Skin of body (tissue), 3 donors: ENCODE results near the gene NDUFV1. TPM values are rescaled to one million over a fixed set of nuclear protein-coding genes. Genes with fewer than 3 reads are reported as not detected.
"Not testable (repeated sequence)": the region's sequence is repeated elsewhere in the genome, so short reads cannot be mapped to it uniquely, and the experiment has no call there.

Experiments
- DNase-seq: peaks from one replicate; lab custom pipeline; 2025; lab: John Stamatoyannopoulos, UW
- small RNA-seq: library from RNA; depleted of rRNA; stranded (forward); fragments of <200 nt; gene quantifications from one replicate; pipeline ENCODE3, GENCODE V24; 2014; ENCODE audit warnings: low replicate concordance
- total RNA-seq: library from RNA; depleted of rRNA; stranded (reverse); fragments of >200 nt; gene quantifications from one replicate; pipeline ENCODE4 v1.2.3, GENCODE V29; 2014

NDUFV1 gene
- total RNA-seq, 1 donor from 2014 or later: 121 TPM

DNA sequence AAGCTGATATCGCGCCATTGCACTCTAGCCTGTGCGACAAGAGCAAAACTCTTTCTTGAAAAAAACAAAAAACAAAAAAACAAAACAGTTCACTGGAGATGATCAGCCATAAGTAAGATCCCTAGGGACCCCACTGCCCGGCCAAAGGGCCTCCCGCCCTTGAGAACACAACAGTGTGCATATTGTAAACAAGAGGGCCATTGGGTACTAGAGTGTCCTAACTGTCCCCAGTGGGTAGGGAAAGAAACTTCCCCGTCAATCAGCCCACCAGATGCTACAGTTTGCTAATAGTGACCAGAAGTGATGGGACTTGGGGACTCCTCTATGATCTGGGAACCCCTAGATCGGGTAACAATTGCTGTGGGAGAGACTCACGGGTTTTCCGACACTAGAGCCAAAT is 47.5 kb downstream of the NDUFV1 start:
- no peak for DNase-seq

GRCh38 chr11:67656278-67656922 is 49.7 kb downstream of the NDUFV1 start:
- no peak for DNase-seq

DNA sequence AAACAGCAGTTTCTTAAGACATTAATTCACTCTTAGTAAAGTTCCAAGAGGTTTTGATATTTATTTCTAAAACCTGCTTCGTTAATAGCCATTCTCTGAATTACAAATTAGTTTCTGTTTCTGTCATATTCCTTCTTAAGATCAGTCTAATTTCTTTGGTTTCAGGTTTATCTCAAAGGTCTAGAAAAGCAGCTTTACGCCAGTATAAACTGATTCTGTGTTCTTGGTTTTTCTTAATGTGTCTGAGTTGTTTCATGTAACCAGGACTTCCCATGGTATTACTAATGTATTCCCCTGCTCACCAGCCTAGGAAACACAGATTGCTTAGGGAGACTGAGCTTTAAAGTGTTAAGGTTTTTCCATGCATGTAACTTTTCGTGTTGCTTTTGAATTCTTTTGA is 50.6 kb downstream of the NDUFV1 start:
- no peak for DNase-seq

- DNase-seq: not testable (repeated sequence)
Observed at GRCh38 chr11:67659651-67660165, 53.0 kb downstream of the NDUFV1 start.

DNA sequence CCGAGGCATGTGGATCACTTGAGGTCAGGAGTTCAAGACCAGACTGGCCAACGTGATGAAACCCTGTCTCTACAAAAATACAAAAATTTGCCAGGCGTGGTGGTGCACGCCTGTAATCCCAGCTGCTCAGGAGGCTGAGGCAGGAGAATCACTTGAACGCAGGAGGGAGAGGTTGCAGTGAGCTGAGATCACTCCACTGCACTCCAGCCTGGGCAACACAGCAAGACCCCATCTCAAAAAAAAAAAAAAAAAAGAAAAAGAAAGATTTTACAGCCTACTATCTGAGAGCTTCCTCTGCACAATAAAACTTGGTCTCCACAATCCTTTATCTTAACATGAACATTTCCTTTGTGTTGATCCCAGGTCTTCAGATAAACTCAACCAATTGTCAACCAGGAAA is 54.0 kb downstream of the NDUFV1 start:
- DNase-seq: not testable (repeated sequence)

Small RNA genes within 50 kb of the gene (small RNA-seq; reads per million reads assigned to genes)
- gene AP003385.3: not detected

Other genes starting within 250 kb of the NDUFV1 start
- 0.89 TPM for gene CLCF1, start 233.3 kb upstream of the NDUFV1 start, total RNA-seq
- gene RAD9A, start 214.9 kb upstream of the NDUFV1 start, total RNA-seq: 9.6 TPM
- 78.3 TPM for gene PPP1CA, start 205.1 kb upstream of the NDUFV1 start, total RNA-seq
- 1.2 TPM for gene TBC1D10C, start 202.9 kb upstream of the NDUFV1 start, total RNA-seq
- gene CARNS1, start 191.3 kb upstream of the NDUFV1 start, total RNA-seq: 3.8 TPM
- 39.8 TPM for gene RPS6KB2, start 178.4 kb upstream of the NDUFV1 start, total RNA-seq
- gene PTPRCAP, start 169.3 kb upstream of the NDUFV1 start, total RNA-seq: 0.89 TPM
- 30.2 TPM for gene CORO1B, start 163.5 kb upstream of the NDUFV1 start, total RNA-seq
- gene GPR152, start 154.2 kb upstream of the NDUFV1 start, total RNA-seq: not detected
- gene CABP4, start 151.6 kb upstream of the NDUFV1 start, total RNA-seq: 0.49 TPM
- 33.7 TPM for gene TMEM134, start 137.7 kb upstream of the NDUFV1 start, total RNA-seq
- gene AIP, start 123.9 kb upstream of the NDUFV1 start, total RNA-seq: 42.8 TPM
- gene PITPNM1, start 101.6 kb upstream of the NDUFV1 start, total RNA-seq: 7.5 TPM
- 4.5 TPM for gene CDK2AP2, start 98.8 kb upstream of the NDUFV1 start, total RNA-seq
- not detected for gene CABP2, start 83.5 kb upstream of the NDUFV1 start, total RNA-seq
- gene GSTP1, start 23.1 kb upstream of the NDUFV1 start, total RNA-seq: 333 TPM
- gene NUDT8, start 23.0 kb downstream of the NDUFV1 start, total RNA-seq: 6.0 TPM
- not detected for gene TBX10, start 32.8 kb downstream of the NDUFV1 start, total RNA-seq
- gene ACY3, start 43.8 kb downstream of the NDUFV1 start, total RNA-seq: 0.20 TPM
- 19.1 TPM for gene ALDH3B2, start 67.7 kb downstream of the NDUFV1 start, total RNA-seq